Stimulated activated CD4-positive, alpha-beta T cell treated with anti-CD3 and anti-CD28 coated beads, Interleukin-15, amount 100 ng/mL, for 1 hour (primary cell): Measurements from ENCODE around the gene FGF1.

Experiments used
- DNase-seq, 2 donors: peaks; one replicate each; pipeline ENCODE4 v3.0.0-alpha.2; 2020; ENCODE audit warnings: low read depth in 1 of 2, low spot score in 1 of 2

Gene FGF1

DNA sequence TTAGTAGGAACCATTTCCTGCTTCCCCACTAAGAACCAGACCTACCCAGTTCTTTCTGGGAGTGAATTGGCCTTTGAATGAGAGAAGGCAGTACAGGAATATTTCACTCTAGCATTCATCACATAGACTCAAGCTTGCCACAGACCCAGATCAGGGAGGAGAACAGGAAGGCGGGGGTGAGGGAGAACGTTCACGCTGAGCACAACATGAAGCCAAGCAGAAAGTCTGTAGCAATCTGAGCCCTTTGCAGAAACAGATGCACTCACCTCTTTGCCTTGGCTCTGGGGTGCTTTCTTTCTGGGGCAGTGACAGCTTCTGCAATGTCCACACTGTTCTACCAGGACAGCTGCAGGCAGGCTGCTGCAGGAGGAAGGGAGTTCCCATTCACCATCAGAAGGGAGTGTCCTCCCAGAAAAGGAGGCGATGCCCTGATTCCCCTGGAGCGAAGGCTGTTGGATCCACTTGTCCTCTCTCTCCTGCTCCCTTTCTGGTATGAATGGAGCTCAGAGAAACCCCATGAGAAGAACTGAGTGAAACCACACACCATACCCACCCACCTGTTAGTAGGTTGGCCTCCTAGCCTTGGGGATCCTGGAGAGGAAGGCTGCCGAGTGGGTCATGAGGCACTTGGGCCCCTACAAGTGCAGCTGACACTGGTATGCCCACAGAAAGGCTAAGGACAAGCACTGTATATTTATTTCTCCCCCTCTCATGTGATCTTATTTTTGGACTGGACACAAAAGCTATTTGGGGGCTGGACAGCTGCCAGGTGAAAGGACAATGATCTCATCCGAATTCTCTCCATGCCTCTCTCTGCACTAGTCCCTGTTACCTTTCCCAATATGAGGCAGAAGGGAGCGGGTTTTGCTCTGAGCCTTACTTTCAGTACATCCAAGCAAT, 11.7 kb upstream of the FGF1 start:
- DNase-seq, result no peak

DNA sequence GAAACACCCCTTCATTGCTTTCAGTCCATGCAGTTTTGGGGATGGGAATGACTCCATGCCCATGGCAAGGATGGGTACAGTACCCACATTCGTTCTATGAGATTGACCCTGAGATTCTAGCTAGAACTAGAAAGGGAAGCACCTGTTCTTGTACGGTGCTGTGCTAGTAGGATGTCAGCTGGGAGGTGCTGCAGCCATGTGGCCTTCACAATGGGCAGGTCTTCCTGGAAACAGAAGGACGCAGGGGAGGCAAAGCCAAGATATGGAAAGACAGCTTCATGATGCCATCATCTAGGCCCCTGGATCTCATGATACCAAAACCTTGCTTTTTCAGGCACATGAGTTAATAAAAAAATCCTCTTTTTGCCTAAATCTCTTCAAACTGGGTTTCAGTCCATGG, 10.5 kb upstream of the FGF1 start:
- no peak for DNase-seq

DNA sequence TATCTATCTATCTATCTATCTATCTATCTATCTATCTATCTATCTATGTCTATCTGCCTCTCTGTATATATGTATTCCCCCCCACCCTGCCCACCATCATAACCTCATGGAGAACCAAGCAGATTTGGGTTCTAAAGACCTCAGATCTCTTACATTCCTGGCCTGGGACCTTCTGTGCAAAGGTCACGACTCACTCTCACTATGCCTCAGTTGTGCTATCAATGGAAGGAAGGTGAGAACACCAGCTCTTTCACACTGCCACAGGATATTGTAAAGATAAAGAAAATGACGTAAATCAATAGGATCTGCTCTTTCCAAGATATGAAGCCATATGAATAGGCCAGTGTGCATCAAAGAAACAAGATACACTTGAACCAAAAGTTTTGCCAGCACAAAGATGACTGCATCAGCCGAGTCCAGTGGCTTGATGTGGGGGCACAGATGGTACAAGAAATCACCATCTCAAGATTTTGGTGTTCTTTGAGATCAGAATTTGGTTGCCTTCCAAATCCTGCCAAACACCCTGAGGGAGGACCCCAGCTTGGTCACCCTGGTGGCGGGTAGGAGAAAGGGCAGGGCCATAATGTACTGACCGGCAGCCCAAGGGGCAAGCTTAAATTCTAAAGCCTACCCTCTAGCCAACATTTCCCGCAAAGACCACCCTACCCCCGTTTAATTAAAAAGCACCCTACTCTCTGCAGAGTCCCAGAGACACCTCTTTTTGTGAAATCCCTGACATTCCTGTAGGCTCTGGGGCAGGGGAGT, 8.4 kb upstream of the FGF1 start:
- DNase-seq, result no peak

DNA sequence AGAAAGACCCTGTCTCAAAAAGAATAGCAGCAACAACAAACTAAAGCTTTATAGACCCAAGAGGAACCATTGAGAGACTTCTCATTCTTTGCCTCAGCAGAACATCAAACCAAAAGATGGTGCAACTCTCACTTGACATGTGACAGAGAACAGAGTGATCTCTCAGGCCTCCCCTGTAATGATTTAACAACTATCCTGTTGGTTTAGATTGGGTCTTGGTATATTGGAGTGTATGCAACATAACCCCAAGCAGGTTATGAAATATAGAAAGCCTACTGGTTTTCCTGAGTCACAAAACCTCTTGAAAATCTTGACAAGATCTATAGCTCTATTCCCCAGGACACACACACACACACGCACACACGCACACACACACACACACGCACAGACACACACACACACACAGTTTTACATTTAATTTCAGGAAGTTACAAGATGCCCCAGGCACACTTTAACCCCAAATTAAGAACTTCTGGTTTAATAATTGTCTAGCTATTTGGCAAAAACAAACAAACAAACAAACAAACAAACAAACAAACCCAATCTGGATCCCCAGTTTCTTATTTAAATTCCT, 6.5 kb upstream of the FGF1 start:
- no peak for DNase-seq

DNA sequence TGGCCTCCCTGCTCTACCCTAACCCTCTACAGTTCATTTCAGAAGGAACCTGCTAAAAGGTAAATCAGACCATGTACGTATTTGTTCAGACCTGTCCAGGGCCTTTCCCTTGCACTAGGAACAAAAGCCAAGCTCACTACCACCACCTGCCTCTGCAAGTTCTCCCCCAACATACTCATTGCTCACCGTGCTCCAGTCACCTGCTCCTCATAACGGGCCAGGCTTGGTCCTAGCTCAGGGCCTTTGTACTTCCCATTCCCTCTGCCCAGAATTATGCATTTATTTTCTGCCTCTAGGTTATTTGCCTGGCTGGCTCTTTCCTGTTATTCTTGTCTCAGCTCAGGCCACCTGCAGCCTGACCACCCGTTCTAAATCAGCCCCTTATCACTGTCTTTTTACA, 4.8 kb upstream of the FGF1 start:
- no peak for DNase-seq

DNA sequence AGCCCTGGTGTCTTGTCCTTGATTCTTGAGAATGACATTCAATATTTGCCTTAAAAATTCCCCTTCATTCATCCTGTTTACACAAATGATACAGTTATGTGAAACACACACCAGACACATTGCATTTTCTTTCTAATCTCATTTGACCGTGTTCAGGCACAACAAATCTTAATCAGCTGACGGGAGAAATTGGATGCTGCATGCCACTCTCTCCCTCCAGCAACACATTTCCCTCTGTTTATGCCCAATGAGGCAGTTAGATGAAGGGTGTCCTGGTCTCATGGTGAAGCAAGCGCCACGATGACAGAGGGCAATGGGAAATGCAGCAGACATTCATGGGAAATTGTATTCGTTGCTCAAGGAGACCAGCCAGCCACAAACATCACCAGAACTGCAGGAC, 3.2 kb upstream of the FGF1 start:
- no peak for DNase-seq

DNA sequence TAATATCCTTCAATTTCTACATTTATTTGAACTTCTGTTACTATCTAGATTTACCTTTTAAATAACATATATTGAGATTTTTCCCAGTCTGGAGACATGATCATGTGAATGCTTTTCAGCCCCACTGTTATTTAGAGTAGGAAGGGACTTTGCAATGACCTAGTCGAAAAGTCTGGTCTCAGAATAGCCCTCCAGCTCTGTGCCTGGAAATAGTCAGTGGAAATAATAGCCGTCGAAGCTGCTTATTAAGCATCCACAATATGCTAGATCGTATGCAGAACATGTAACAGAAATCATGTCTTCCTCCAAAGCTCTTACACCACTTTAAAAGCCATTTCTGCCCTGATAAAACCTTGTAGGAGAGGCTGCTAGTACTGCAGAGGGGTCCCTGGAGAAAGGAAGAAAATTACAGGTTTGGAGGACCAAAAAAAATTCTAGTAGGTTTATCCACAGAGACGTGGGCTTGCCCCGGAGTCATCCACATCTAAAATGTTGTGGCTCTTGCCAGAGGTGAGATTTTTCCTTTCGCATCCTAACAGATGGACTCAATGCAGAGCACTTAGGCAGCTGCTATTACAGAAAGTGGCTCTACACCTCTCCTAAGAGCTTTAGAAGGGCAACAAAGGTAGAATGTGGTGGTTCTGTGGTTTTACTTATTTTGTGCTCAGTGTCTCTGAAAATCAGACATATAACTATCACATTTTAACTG, 2.5 kb upstream of the FGF1 start:
- no peak for DNase-seq

DNA sequence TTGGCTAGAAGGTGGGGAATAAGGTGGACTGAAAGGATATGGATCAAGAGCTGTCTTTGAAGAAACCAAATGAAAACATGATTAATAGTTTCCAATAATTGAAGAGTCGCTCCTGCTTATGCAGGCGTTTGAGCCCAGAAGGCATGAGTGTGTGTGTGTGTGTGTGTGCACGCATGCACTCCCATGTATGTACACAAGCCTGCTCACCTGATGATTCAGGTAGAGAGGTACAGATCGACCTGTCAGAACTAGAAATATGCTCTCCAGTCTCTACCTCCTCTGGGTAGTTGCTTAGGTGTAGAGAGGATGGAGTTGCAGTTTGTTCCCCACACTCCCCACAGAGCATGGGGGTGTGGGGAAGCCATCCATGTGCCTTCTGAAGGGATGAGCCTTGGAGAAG, 1.1 kb upstream of the FGF1 start:
- DNase-seq, result no peak

DNA sequence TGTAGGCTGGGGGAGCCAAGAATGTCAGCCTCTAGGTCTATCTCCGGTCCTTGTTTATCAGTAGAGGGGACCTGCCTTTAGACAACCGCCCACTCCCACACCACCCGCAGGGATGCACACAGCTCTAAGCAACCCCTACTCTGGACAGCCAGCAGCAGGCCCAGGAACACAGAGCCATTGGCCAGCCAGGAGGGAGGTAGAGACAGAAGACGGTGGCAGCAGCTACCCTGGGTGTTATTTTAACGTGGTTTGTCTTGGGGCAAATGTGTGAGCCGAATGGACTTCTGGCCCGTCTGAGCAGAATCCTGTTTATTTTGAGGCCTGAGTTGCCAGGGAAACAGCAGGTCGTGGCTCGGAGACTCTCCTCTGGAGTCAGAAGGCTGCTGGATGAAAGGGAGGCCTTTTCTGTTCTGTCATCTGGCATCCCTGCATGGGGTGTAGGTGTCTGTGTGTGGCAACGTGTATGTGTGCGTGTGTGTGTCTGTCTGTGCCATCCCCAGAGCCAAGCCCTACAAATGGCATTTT, 382 bp upstream of the FGF1 start:
- no peak for DNase-seq

DNA sequence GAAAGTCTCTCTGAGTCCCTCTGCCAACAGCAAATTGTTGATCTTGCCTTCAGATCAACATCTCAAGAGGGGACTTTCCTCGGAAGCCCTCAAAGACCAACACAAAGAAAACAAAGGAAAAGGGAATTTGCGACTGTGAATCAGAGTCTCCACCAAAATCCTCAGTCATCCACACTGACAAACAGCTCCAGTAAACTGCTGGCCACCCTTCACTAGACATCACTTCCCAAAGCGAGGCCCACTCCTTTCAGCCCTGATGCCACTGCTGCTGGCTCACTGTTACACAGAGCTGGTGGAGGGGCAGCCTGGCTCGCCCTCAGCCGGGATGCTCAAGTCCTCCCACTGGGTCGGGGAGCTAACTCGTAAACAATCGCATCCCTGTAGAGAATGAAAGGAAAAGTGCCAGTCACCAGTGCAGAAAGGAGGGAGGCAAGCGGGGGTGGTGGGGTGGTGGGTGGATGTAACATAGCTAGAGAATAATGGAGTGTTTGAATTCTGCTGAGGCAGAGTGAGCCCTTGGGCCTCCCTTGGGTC, 1.3 kb downstream of the FGF1 start:
- DNase-seq, result no peak

DNA sequence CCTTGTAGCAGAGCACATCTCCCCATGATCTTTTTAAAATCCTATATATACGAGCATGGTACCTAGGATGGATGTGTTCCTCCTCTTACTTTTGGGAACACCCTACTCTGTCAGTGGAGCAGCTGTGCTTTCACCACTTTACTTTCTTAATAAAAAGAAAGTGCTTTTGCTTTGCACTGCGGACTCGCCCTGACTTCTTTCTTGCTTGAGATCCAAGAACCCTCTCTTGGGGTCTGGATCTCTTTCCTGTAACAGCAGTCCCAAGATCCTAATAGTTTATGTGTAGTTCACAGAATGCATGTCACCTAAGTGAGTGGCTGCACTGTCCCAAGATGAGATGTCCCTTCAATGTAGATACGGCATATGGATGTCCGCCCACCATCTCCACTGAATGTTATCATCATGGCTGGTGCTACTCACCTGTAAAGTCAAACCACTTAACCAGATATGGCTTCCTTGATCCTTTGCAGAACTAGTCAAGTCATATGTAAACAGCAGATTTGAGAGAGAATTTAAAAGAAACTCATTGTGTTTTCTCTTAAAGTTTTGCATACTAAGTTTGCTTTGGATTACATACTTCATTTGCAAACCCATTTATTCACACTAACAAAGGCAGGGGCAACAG, 1.9 kb downstream of the FGF1 start:
- DNase-seq, result no peak

DNA sequence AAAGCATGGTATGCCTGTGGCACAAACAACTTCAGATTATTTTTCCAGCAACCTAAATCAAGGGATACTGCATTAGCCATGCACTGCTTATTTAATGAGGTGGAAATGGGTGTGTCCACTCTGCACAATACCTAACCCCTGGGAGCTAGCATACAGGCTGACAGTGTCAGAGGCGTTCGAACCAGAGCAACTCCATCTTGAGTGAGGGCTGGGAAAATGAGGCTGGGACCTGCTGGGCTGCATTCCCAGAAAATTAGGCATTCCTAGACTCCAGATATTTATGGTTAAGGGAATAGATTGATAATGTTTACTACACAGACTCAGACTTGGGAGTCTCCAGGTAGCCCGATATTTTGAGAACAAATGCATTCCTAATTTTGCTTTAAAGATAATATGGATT, 2.8 kb downstream of the FGF1 start:
- no peak for DNase-seq

DNA sequence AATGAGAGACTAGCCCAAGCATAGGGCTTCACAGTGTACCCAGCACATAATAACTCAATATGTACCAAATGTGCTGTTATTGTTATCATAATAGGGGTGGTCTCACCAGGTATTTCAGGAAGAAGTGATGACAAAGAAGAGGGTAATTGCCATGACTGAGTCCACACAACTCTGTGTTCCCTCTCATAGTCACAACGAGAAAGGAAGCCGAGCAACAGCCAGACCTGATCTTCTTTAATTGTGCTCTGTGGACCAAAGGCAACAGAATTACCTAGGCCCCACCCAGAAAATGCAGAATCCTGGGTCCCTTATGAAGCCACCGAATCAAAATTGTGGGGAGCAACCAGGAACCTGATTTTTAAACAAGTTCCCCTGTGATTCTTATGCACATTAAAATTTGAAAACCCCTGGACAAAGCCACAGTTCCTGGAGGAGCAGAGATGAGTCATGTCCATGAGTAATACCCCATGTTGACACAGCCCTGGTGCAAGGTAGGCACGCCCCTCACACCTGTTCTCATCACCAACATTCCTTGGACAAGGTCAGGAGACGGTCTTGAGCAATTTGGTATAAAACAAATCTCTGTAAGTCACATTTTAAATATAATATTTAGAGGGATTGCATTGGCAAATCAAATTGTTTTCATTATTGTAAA, 5.2 kb downstream of the FGF1 start:
- no peak for DNase-seq

DNA sequence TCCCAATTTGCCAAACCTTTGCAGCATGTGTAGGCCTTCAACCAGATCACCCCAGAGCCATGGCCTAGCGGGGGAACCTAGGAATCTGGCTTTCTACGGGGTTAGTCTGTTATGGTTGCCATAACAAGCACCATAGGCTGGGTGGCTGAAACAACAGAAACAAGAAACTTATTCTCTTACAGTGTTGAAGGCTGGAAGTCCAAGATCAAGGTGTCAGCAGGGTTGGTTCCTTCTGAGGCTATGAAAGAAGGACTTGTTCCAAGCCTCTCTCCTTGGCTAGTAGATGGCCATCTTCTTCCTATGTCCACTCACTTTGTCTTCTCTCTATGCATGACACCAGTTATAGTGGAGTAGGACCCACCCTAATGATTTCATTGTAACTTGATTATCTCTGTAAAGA, 6.1 kb downstream of the FGF1 start:
- no peak for DNase-seq

DNA sequence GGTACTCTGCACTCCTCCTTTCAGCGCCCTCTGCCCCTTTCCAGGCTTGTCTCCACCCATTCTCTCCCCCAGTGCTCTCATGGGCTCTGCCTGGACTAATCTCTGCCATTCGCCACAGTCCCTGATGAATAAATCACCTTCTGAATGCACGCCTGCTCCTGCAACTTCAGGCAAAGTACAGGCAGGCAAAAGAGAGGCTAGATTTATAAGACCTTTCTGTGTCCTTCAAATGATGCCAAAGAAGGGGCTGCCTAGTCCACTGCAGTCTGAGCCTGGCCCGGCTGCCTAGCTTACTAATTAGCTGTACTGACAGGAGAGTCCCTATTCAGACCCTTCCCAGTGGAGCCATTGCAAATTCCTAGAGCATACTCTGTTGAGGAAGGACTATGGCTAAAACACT, 7.4 kb downstream of the FGF1 start:
- DNase-seq, result no peak

DNA sequence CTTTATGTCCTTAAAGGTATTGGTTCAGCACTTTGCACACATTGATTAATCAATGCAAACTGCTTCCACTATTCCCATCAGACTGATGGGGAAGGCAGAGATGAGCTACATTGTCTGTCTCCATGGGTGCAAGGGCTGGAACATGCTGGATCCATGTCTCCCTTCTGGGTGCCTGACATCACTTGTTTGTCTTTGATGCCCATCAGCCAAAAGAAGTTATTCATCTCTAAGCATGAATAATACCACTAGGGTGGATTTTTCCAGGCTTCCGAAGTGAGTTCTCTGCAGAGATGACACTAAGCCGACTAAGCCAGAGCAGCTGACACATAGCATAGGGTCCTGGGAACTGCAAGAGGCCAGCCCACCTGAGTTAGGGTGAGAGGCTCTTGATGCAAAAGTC, 8.7 kb downstream of the FGF1 start:
- no peak for DNase-seq

DNA sequence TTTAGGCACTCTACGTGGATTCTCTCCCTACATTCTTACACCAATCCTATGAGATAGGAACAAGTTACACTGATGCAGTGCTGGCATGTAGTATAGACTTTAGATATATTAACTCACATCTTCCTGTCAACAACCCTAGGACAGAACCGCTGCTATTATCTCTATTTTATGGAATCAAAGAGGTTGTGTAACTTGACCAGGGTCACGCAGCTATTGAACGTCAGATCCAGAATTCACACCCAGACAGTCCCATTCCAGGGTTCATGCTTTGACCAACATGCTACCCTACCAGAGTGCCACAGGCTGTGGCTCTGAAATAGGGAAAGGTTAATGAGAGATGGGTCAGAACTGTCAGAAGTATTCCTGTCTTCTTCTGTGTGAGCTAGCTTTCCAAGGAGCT, 9.6 kb downstream of the FGF1 start:
- DNase-seq, result no peak

DNA sequence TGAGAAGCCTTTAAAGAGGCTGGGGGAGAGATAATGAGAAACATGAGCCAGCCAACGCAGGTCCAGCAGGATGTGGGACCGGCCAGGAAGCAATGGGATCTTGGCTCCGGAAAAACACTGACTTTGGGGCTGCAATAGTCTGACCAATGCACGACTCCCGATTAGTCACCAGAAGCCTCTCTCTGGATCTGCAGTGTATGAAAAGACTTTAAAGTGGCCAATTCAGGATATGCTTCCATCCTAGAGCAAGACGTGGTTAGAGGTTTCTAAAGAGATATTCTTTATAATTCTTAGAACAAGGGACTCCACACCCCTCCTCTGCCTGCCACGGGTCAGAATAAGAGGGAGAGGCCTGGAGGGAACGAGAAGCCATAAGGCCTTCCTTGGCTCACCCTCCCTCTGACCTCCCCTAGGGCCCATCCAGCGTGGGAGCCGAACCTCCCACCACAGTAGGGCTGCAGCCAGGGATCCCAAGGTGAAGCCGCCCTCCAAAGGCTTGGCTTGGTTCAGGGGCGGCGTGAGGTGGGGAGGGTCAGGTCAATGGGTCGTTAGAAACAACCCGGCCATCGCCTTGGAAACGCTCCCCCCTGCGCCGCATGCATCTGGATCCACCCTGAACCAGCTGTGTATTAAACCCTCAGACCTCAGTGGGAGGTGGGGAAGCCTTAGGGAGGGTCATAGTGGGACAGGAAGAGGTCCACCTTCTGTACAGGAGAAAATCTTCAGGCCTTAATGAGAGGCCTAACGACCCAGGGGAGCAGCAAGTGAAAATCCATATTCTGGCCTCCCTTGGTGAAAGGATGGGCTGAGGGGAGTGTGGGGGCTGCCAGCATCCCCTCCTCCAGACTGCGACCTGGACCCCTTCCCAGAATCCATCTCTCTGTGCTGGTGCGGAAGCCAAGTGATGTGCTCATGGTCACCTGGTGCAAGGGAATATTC, 11.1 kb downstream of the FGF1 start:
- no peak for DNase-seq

DNA sequence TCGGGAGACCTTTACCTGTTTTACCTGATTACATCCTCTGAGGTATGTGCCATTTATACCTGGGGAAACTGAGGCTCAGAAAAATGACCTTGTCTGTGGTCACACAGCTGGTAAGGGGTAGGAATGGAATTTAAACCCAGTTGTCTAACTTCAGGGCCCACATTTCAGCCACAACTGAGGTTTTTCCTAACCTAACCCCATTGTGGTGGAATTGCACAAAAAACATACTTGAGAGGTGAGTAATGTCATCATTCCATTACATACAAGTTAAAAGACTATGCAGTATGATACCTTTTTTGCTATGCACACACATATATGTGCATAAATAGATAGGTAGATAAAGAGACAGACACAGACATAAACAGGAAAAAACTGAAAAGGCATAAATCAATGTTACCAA, 14.1 kb downstream of the FGF1 start:
- DNase-seq, result no peak
